ENCODE data around the gene PDCD11. TPM values are rescaled to one million over a fixed set of nuclear protein-coding genes. Genes with fewer than 3 reads are reported as not detected.
A peak's percentile ranks its signal among the peaks of the same experiment; 100 is the strongest.

PDCD11 gene
- total and polyA plus RNA-seq, 2 of the 8 experiments (the other 6 are each of a cell fraction or from before 2014, with no cell fraction given): 18.1 to 79.1 TPM

- TF ChIP-seq KDM5A (IDR thresholded peaks at IDR 0.05; ENCODE audit: low read length) (0 out of 2 replicates have a peak, but pooled peaks have one; percentile 21), POU5F1 (IDR thresholded peaks at IDR 0.05; ENCODE audit: low read depth, low read length) (no peak), SIRT6 (IDR thresholded peaks at IDR 0.05; ENCODE audit: low read length) (no peak), PHF8 (conservative IDR thresholded peaks at IDR 0.05; ENCODE audit: low read depth, low read length) (peak; percentile 67), HDAC2 (IDR thresholded peaks at IDR 0.05; ENCODE audit: borderline replicate concordance in 1 of 2, low read depth in 2 of 2, low read length in 2 of 2) (peak in 1 of 2 experiments; percentile 56; a peak in 1 of 4 replicates), POLR2AphosphoS5 (IDR thresholded peaks at IDR 0.05; ENCODE audit: low read depth, low read length) (0 out of 2 replicates have a peak, but pooled peaks have one; percentile 36), EP300 (IDR thresholded peaks at IDR 0.05; ENCODE audit: borderline replicate concordance in 1 of 2, low read depth in 2 of 2, low read length in 2 of 2) (no peak), BACH1 (IDR thresholded peaks at IDR 0.05; ENCODE audit: low read length) (no peak), TAF1 (IDR thresholded peaks at IDR 0.05; ENCODE audit: low read depth, low read length) (peak; percentile 53), NRF1 (IDR thresholded peaks at IDR 0.05; ENCODE audit: low read depth, low read length) (peak; percentile 80)
Measured at GRCh38 chr10:103350517-103351260, 45.7 kb upstream of the PDCD11 start, which contains the start of gene PCGF6 (continued).
